ENCODE data around the gene CCDC33.

GRCh38 chr15:74235962-74236361 is at the start of gene CCDC33:
- no peak for TF ChIP-seq CTCF (IDR thresholded peaks at IDR 0.05; ENCODE audit: insufficient read depth, low read length, poor library complexity, severe bottlenecking)
- no peak for TF ChIP-seq EZH2phosphoT487 (conservative IDR thresholded peaks at IDR 0.05; ENCODE audit: low read length)

Data from SU-DHL-6 (cell line).